Effector CD4-positive, alpha-beta T cell (primary cell): ENCODE measurements around the gene SHROOM2. TPM values are rescaled to one million over a fixed set of nuclear protein-coding genes. Genes with fewer than 3 reads are reported as not detected.
"Not testable (repeated sequence)": the region's sequence is repeated elsewhere in the genome, so short reads cannot be mapped to it uniquely, and the experiment has no call there.

Source experiments
- DNase-seq: peaks from one replicate; pipeline ENCODE4 v3.0.0-alpha.2; 2020
- total RNA-seq: gene quantifications from one replicate; lab custom pipeline; 2026; lab: John Stamatoyannopoulos, UW

Gene SHROOM2, protein sequence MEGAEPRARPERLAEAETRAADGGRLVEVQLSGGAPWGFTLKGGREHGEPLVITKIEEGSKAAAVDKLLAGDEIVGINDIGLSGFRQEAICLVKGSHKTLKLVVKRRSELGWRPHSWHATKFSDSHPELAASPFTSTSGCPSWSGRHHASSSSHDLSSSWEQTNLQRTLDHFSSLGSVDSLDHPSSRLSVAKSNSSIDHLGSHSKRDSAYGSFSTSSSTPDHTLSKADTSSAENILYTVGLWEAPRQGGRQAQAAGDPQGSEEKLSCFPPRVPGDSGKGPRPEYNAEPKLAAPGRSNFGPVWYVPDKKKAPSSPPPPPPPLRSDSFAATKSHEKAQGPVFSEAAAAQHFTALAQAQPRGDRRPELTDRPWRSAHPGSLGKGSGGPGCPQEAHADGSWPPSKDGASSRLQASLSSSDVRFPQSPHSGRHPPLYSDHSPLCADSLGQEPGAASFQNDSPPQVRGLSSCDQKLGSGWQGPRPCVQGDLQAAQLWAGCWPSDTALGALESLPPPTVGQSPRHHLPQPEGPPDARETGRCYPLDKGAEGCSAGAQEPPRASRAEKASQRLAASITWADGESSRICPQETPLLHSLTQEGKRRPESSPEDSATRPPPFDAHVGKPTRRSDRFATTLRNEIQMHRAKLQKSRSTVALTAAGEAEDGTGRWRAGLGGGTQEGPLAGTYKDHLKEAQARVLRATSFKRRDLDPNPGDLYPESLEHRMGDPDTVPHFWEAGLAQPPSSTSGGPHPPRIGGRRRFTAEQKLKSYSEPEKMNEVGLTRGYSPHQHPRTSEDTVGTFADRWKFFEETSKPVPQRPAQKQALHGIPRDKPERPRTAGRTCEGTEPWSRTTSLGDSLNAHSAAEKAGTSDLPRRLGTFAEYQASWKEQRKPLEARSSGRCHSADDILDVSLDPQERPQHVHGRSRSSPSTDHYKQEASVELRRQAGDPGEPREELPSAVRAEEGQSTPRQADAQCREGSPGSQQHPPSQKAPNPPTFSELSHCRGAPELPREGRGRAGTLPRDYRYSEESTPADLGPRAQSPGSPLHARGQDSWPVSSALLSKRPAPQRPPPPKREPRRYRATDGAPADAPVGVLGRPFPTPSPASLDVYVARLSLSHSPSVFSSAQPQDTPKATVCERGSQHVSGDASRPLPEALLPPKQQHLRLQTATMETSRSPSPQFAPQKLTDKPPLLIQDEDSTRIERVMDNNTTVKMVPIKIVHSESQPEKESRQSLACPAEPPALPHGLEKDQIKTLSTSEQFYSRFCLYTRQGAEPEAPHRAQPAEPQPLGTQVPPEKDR (N-terminal part only)
- not detected for total RNA-seq

DNA sequence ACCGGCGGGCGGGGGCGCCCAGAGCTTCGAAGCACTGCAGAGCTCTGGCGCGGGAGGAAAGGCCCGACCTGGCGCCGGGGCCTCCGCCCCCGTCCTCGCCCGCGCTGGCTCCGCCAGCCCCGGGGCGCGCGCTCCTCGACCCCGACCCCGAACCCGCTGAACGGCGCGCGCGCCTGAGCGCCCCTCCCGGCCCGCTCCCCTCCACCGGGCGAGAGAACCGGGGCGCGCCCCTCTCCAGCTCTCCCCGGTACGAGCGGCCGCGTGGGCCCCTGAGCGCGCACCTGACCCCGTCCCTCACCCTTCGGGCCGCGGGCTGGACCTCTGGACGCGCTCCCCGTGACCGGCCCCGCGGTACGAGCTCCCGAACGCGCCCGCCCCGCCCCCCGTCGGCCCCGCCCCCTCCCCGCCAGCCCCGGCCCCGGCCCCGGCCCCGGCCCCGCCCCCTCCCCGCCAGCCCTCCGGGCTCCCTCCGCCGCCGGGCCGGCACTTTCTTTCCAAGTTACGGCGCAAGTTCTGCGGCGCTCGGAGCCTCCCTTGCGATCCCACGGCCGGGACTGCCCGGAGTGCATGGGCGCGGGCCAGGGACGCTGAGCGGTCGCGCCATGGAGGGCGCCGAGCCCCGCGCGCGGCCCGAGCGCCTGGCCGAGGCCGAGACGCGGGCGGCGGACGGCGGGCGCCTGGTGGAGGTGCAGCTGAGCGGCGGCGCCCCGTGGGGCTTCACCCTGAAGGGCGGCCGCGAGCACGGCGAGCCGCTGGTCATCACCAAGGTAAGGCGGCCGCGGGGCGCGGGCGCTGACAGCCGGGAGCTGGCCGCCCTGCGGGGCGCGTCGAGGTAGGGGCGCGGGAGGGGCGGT, at the start of gene SHROOM2:
Gene SHROOM2, plus strand, starts transcription at position 486 of the 854 bp plus-strand sequence. Its CDS starts 117 bp downstream, at position 603.
- no peak for DNase-seq

DNA sequence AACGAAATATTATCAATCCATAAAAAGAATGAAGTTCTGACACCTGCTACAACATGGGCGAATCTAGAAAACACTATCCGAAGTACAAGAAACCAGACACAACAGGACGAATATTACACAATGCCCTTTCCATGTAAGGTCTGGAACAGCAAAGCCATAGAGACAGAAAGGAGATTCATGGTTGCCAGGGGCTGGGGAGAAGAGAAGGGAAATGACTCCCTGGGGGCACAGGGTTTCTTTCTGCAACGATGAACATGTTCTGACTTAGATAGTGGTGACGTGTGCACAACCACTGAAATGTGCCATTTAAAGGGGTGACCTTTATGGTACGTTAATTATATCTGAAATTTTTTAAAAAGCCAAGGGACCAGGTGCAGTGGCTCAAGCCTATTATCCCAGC, 48.9 kb upstream of the SHROOM2 start:
- DNase-seq, result no peak

DNA sequence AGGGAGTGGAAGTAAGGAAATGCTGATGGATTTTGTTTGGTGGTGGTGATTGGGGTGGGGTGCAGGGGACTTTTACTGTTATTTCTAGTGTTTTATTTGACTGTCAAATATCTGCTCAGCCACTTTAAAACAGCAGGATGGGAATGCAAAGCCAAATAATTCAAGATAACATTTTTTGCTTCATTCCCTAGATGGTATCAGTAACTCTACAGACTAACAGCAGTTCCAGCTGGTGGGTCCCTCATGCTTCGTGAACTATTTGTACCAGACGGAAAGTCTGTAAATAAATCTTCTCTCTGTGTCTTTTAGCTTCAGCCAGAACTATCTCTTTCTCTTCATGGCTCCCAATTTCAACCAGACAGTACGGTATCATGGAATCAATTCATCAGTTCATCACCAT, 48.1 kb upstream of the SHROOM2 start:
- no peak for DNase-seq

DNA sequence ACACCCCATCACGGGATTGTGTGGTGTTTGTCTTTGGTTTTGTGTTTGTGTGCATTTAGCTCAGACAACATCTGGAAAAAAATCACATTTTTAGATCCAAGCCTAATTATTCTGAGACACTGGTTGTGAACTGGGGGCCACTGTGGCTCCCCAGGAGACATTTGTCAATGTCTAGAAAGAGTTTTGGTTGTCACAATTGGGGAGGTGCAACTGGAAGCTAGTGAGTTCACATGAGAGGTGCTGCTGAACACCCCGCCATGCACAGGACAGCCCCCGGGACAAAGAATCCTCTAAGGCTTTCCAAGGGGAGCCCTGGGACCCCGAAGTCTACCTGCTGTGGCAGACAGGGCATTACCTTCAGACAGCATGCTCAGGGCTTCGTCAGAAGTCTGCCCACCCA, 47.1 kb upstream of the SHROOM2 start:
- no peak for DNase-seq

DNA sequence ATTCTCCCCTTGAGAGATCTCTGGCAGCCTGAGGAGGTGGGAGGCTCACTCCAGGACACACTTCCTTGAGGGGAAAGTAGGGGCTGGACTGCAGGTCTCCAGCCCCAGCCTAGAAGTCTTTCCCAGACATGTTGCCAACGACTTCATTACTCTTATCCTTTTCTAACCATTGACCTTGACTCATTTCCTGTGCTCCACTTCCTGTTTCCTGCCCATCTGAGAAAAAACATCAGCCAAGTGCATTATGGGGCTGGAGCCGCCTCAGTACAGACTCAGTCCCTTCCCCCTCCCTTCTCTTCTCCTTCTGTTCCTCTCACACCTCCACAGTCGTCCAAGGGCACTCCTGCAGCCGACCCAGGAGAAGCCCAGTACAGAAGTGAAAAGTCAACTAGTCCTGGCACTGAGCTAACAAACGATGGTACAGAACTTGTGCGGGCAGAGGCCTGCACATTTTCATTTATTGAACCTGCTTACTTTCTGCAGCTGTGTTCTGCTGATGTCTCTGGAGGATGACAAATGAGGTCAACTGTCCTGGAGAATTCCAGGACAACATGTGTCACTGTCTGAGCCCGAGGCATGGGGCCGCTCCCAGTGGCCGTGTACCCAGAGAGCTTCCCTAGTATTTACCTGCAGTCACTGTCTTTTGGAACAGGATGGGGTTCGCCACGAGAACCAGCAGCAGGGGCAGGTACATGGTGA, 40.7 kb upstream of the SHROOM2 start:
- DNase-seq, result no peak

GRCh38 chrX:9746148-9746888, 39.9 kb upstream of the SHROOM2 start:
- DNase-seq, result no peak

- DNase-seq, result no peak
Observed at GRCh38 chrX:9747644-9748043, 38.6 kb upstream of the SHROOM2 start.

- no peak for DNase-seq
Observed at GRCh38 chrX:9749146-9749692, 37.0 kb upstream of the SHROOM2 start.

DNA sequence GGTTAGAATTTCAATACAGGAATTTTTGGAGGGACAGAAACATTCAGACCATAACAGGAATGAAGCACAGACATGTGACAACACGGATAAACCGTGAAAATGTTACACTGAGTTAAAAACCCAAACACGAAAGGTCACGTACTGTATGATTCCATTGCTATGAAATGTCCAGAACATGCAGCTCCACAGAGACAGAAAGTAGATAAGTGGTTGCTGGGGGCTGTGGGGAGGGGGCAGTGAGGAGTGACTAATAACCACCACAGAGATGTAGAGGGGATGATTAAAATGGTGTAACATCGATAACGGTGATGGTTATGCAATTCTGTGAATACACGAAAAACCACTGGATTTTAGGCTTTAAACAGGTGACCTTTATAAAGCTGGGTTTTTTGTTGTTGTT, 28.9 kb upstream of the SHROOM2 start:
- no peak for DNase-seq

DNA sequence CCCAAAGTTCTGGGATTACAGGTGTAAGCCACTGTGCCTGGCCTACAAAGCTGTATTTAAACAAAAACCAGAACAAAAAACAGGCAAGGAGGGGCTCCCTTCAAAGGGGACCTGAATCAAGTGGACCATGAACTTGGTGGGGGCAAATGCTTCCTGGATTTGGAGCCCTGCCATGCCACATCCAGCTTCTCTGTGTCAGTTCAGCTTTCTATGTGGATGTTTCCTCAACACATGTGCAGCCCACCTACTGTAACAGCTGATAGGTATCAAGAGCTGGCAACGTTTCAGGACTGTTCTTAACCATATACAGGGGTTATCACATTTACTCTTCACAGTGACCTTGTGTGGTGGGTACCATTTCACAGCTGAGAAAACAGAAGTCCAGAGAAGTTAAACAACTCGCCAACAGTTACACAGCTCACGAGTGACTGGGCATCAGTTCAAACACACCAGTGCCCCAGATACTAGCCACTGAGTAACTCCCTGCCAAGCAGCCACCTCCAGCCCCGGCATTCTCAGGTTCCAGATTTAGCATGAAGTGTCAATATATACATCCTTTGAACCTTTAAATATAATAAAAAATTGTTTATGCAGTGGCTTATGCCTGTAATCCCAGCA, 28.1 kb upstream of the SHROOM2 start:
- DNase-seq, result no peak

GRCh38 chrX:9759337-9759736, 26.9 kb upstream of the SHROOM2 start:
- no peak for DNase-seq

DNA sequence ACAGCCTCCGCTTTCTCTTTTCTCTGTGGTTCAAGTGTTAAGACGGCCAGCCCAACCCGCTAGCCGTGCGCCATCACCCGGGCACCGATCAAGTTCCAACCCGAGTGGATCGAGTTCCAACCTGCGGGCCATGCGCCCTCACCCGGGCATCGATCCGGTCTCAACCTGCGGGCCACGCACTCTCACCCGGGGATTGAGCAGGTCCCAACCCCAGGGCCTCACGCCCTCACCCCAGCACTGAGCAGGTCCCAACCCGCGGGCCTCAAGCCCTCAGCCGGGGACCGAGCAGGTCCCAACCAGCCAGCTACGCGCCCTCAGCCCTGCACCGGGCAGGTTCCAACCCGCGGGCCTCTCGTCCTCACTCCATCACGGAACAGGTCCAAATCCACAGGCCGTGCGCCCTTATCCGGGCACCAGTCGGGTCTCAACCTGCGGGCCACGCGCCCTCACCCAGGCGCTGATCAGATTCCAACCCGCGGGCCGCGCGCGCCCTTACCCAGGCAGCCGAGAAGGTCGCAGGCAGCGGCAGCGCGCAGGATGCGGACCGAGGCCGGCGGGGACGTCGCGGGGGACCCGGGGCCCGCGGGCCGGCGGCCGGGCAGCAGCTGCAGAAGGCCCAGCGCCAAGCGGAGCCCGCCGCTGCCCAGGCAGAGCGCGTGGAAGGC, 21.0 kb upstream of the SHROOM2 start:
- DNase-seq, result no peak

DNA sequence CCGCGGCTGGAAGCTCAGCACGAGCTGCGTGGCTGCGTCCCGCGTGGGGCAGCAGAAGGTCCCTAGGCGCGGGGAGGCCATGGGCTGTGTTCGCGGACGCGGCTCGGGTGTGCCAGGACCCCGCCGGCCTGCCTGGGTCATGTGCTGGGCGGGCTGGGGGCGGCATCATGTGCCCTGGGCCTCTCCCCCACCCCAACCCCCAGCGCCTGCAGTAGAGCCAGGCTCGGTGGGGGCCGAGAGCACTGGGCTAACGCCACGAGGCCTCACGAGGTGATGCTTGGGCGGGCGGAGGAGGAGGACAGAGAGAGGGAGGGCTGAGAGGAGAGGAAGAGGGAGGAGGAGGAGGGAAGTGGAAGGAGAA, 20.5 kb upstream of the SHROOM2 start, which contains the start of gene GPR143:
Gene GPR143, minus strand, starts transcription at position 111 of the 361 bp plus-strand sequence. Its CDS starts 30 bp downstream, at position 81.
- DNase-seq, result no peak

DNA sequence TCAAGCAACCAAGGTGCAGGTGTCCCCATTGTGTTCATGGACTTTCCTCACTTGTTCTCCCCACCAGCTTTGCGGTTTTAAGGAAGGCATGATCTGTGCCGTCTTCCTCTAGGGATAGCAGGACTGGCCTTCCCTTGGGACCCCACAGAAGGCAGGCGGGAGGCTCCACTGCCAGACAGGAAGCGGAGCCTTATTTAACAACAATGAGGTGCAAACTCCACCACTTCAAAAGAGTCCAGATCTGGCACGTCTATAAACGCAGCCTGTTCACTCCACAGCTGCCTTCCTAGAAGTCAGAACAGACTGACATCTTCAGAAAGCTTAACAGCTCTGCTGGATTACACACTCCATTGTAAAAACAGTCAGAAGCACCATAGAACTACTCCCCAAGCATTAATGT, 18.9 kb upstream of the SHROOM2 start:
- DNase-seq, result no peak

DNA sequence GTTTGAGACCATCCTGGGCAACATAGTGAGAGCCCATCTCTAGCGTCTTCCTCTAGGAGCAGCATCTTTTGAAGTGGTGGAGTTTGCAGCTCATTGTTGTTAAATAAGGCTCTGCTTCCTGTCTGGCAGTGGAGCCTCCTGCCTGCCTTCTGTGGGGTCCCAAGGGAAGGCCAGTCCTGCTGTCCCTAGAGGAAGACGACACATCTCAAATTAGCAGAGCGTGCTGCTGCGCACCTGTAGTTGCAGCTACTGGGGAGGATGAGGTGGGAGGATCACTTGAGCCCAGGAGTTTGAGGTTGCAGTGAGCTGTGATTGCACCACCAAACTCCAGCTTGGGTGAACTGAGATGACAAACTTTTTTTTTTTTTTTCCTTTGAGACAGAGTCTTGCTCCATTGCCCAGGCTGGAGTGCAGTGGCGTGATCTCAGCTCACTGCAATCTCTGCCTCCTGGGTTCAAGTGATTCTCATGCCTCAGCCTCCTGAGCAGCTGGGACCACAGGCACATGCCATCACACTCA, 17.8 kb upstream of the SHROOM2 start:
- not testable (repeated sequence) for DNase-seq

GRCh38 chrX:9770319-9770718, 15.9 kb upstream of the SHROOM2 start:
- DNase-seq, result no peak

- DNase-seq, result no peak
Observed at GRCh38 chrX:9772943-9773342, 13.3 kb upstream of the SHROOM2 start.

GRCh38 chrX:9775930-9776329, 10.3 kb upstream of the SHROOM2 start:
- DNase-seq, result no peak

DNA sequence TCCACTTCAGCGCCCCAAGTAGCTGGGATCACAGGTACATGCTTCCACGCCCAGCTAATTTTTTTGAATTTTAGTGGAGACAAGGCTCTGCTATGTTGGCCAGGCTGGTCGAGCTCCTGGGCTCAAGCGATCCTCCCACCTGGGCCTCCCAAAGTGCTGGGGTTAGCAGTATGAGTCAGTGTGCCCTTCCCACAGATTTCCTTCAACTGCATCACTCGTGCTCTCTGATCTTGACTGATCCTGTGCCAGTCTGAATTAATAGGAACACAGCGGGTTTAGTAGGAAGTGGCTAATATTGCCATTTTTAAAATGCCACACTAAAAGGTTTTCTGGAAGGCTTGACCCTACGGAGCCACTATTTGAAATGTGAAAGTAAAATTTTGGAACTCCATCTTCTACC, 4.3 kb upstream of the SHROOM2 start:
- DNase-seq, result no peak
